Ishikawa (cell line): ENCODE results near the gene FASN.

Source experiments
- CEBPB ChIP-seq: IDR thresholded peaks from 2 replicates; pipeline ENCODE4 v1.6.1; 2012
- CREB1 ChIP-seq: IDR thresholded peaks from 2 replicates; pipeline ENCODE4 v1.6.1; 2012; ENCODE audit warnings: low read depth
- EGR1 ChIP-seq: IDR thresholded peaks from 2 replicates; pipeline ENCODE4 v1.6.1; 2012
- EP300 ChIP-seq: IDR thresholded peaks from 2 replicates; pipeline ENCODE4 v1.6.1; 2012; ENCODE audit warnings: borderline replicate concordance
- RAD21 ChIP-seq: IDR thresholded peaks from 2 replicates; pipeline ENCODE4 v1.6.1; 2012; ENCODE audit warnings: low read depth
- TAF1 ChIP-seq: IDR thresholded peaks from 2 replicates; pipeline ENCODE4 v1.6.1; 2012; ENCODE audit warnings: low read depth, mild to moderate bottlenecking
- TCF12 ChIP-seq: IDR thresholded peaks from 2 replicates; pipeline ENCODE4 v1.6.1; 2012; ENCODE audit warnings: low read depth
- YY1 ChIP-seq: IDR thresholded peaks from 2 replicates; pipeline ENCODE4 v1.6.1; 2012; ENCODE audit warnings: low read depth
- TF ChIP-seq, protein P1 (sequence below): IDR thresholded peaks from 2 replicates; pipeline ENCODE4 v1.6.1; 2012

DNA sequence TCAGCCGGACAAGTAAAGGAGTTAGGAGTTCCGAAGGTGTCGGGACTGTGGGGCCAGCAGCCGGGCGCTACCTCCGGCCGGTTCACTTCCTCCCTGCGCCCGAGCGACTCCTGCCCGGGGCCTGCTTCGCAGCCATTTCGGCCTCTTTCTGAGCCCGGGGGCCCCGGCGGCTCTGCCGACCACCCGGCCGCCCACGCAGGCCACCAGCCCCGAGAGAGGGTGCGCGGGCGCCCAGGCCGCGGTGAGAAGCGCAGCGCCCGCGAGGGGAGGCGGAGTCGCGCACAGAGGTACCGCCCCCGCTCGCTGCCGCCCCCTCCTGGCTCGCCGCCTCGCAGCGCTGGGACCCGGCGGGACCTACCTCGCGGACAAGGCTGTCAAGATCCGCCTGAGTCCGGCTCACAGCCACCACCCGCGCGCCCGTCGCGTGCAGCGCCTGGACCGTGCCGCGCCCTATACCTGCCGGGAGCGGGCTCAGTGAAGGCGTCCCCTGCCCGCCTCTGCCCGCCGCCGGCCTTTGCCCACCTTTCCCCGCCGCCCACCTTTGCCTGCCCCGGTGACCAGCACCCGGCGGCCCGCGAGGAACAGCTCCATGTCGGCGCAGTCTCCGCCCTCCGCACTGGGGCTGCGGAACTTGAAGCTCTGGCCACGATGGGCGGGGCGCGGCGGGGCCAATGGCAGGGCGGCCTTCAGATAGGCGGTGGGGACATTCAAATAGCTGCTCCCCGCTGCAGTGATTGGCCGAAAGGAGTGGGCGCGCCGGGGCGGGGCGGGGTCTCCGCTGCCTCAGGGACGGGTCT, 60.7 kb downstream of the FASN start, which contains the start of gene DCXR:
- no peak for TF ChIP-seq CREB1
- peak; percentile 28; the same call in 1 of the 2 replicates for TF ChIP-seq RAD21
- no peak for TF ChIP-seq CEBPB
- TF ChIP-seq EP300 = no peak
- peak; percentile 90 for TF ChIP-seq EGR1
- TF ChIP-seq, protein P1, sequence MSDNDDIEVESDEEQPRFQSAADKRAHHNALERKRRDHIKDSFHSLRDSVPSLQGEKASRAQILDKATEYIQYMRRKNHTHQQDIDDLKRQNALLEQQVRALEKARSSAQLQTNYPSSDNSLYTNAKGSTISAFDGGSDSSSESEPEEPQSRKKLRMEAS = peak; percentile 88
- TF ChIP-seq TAF1 = no peak; the same call in none of the 2 replicates
- peak; percentile 78 for TF ChIP-seq YY1
- no peak for TF ChIP-seq TCF12
